Activated CD4-positive, alpha-beta T cell treated with anti-CD3 and anti-CD28 coated beads, Interleukin-10, Interleukin-2, amounts not matched to agents 100 ng/mL and 50 ng/mL, durations not matched to agents 16 hours and 8 hours (primary cell): ENCODE results near the gene CBFA2T2.
"Not testable (repeated sequence)": the region's sequence is repeated elsewhere in the genome, so short reads cannot be mapped to it uniquely, and the experiment has no call there.

ENCODE experiments used
- DNase-seq: peaks from one replicate; pipeline ENCODE4 v3.0.0-alpha.2; 2020

Gene CBFA2T2

DNA sequence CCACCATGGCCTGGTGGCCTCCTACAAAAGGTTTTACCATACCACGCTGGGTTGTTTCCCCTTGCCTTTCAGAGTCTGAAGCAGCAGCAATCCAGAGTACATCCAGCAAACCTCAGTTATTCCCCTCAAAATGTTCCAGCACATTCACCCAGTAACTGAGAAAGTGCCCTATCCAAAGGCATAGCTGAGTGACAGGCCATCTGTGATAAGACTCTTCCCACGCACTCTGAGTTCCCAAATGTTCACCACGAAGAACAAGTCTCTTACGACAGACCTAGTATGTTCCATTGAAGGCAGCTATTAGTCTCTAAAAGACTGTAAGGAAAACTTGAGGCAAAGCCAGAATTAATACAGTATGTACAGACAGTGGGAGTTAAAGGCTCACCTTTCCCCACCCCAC lies 140.6 kb downstream of the CBFA2T2 start:
- no peak for DNase-seq

DNA sequence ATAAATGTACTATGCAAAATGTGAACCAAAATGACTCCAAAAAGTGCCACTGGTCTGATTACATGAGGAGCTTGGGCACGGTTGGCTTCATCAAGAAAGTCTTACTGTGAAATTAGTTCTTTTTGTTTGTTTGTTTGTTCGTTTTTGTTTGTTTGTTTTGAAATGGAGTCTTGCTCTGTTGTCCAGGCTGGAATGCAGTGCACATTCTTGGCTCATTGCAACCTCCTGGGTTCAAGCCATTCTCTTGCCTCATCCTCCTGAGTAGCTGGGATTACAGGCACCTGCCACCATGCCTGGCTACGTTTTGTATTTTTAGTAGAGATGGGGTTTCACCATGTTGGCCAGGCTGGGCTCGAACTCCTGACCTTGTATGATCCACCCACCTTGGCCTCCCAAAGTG lies 142.0 kb downstream of the CBFA2T2 start:
- not testable (repeated sequence) for DNase-seq

- DNase-seq, result no peak
These were observed 145.4 kb downstream of the CBFA2T2 start for GRCh38 chr20:33635341-33635740.

DNA sequence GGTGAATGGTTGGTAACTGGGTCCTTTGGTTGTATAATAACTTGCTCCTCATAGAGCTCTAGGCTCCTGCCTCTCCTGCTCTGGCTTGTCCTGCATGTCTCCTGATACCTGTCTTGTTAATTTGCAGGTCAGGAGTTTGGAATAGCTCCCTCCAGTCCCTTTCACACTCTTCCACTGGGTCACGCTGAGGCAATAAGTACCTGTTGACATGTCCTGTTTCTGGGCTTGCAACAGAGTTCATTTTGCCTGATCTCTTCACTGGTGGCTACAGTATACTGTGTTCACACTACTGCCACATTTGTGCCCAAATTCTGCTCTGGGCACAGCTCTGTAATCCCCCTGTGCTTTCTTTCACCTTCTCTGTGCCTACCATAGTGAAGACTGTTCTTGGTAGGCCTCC lies 146.9 kb downstream of the CBFA2T2 start:
- no peak for DNase-seq

- DNase-seq, result no peak
These were observed 150.4 kb downstream of the CBFA2T2 start for GRCh38 chr20:33640287-33640686.

DNA sequence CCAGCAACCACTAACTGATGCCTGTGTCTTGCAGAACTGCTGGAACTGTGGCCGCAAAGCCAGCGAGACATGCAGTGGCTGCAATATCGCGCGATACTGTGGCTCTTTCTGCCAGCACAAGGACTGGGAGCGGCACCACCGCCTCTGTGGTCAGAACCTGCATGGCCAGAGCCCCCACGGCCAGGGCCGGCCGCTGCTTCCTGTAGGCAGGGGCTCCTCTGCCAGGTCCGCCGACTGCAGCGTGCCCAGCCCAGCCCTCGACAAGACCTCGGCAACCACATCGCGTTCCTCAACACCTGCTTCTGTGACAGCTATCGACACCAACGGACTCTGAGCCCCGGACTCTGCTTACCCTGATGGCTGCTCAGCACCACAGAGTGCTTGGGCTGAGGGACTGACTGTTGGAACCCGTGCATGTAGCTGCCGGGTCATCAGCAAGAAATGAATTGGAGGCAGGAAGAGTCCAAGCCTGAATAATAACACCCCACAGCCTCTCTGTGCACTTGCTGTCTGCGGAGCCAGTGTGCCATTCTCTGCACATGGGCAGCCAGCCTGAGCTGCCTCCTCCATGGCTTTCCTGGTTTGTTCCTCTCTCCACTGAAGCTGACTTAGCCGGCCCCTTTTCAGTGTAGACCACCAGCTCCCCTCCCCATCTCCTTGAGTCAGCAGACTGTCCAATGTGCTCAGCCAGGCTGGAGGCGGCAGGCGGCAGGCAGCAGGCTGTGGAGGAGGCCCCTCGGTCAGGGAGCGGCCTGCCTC lies 154.6 kb downstream of the CBFA2T2 start:
- DNase-seq, result no peak

DNA sequence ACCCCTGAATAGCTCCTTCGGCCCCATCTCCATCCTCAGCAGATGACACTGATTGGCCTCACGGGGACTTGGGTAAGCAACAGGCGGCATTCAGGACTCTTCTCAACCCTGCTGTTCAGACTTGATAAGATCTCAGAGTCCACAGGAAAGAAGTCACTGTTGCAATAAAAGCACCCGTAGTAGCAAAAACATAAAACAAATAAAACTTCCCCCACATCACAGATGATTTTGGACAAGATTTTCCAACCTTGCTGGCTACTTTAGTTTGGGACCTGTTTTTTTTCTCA lies 155.1 kb downstream of the CBFA2T2 start:
- DNase-seq, result no peak

DNA sequence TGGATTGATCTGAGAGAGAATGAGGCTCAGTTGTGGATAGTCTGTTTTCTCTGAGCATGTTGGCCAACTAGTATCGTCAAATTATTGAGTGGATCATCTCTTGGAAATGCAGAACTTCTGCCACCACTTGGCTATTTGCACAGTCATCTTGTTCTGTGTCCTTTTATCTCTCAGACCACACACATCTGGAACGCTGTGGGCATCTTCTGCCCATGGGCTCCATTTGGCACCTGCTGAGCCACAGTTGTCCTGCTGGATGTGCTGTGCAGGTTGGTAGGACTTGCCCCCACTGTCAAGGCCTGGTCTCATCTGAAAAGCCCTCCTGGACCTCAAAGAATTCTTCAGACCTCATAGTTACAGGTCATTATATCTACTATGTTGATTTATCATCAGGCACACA lies 155.5 kb downstream of the CBFA2T2 start:
- DNase-seq, result no peak

- DNase-seq, result no peak
These were observed 156.3 kb downstream of the CBFA2T2 start for GRCh38 chr20:33646191-33646590.

- DNase-seq, result not testable (repeated sequence)
These were observed 157.2 kb downstream of the CBFA2T2 start for GRCh38 chr20:33646959-33647602.

GRCh38 chr20:33647603-33648395 lies 157.9 kb downstream of the CBFA2T2 start:
- DNase-seq, result peak; percentile 55

- DNase-seq, result no peak
These were observed 158.6 kb downstream of the CBFA2T2 start for GRCh38 chr20:33648396-33649004.

GRCh38 chr20:33649201-33649681 lies 159.3 kb downstream of the CBFA2T2 start:
- DNase-seq, result no peak

GRCh38 chr20:33650111-33650752 lies 160.3 kb downstream of the CBFA2T2 start:
- no peak for DNase-seq

DNA sequence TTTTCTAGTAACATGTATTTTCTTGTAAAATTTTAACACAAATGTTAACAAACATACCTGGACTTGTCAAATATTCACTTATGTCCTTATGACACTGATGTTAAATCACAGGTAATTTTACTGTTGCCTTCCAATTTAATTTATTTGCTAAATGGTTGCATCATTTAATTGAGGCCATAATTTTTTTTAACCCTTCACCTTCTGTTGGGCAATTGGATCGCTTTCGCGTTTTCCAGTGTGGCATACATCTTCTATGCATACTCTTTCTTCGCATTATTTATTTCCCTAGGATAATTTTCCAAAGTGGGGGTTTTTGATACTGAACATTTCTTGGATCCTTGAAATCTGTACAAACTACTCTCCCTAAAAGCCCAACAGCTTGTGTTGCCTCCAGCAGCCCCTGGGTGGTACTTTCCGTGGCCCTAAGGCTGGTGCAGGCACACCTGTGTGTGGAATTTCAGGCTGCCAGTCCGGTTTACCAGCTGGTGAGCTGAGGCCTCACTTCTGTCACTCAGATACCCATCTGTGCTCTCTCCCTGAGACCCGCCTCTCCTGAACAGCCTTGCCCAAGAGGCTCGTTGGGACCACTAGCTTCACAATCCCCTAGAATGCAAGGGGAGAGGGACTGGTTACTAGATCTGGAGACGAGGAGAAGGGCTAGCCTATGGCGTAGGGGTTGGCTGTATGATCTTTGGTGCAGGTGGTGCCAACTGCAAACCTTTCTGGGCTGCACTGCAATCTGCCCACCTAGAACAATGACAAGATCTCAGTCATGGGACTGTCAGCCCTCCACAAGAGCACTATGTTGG lies 161.1 kb downstream of the CBFA2T2 start:
- DNase-seq, result no peak

DNA sequence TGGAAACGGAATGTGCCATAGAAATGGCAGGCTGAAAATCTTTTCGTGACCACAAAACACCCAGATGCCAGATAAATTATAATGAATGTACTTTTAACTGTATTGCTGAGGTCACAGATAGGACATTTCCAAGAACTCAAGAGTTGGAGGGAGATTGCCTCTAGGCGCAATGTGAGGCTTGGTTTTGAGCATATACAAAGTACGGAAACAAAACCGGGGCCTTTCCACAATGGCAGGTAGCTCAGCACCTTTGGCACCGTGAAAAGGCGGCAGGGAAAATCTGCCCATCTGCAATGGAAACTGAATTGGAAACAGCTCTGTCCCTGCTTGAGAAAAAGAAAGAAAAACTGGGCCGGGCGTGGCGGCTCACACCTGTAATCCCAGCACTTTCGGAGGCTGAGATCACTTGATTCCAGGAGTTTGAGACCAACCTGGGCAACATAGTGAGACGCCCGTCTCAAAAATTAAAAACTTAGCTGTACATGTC lies 161.7 kb downstream of the CBFA2T2 start:
- no peak for DNase-seq

DNA sequence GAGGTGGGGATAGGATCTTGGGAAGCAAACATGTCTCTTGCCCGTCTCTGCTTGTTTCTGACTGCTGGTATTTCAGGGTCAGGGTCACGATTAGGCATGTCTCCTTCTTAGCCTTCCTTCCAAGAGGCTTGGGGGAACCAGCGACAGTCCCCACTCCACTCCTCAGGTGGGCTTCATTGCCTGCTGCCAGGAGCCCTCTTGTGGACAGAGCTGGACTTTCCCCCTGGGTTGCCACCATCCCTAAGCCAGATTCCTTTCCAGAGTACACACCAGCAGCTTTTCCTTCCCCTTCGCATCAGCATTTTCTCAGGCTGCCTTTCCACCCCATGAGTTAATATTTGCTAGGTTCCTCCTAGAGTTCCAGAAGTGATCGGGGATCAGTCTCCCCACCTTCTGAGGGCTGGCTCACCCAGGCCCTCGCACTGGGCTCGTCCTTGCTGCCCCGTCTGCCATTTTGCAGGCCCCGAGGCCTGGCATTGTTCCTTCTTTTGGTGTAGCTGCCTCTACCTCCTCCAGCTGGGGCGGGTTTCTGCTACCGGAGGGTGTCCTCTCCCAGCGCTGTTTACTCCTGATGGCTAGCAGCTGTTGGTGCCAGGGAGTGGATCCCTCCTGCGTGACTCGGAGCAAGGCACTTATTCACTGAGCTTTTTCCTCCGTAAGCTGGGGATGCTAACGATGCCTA lies 163.5 kb downstream of the CBFA2T2 start:
- DNase-seq, result peak; percentile 56

DNA sequence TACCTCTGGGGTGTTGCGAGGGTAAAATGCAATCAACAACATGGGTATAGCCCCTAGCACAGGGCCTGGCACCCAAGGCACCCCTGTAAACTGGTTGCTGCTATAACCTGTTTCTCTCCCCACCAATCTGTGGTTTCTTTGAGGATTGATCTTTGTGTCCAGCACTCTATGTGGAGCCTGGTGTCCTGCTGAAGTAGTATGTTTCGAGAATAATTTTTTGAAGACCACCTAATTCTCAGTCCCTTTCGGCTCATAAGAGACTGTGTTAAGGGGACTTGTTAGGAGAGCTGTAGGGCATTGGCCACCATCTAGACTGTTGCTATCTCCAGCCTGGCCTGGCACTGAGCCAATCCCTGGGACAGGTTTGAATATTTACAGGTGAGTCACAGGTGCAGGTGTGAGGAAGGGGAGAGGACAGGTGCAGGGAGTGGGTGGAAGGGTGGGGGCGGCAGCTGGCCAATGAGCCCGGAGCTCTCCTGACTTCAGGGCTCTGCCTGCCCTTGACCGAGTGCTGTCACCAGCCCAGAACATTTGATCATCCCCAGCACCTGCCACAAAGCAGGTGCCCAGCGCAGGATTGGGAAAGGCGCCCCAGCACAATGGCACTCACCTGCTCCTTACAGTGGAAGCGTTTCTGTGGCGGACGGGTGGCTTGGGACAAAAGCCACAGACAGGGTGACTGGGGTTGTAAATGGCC lies 164.2 kb downstream of the CBFA2T2 start:
- no peak for DNase-seq

GRCh38 chr20:33654680-33655161 lies 164.8 kb downstream of the CBFA2T2 start:
- DNase-seq, result no peak

GRCh38 chr20:33655164-33655563 lies 165.3 kb downstream of the CBFA2T2 start:
- no peak for DNase-seq
